D341Med (cell line): Measurements from ENCODE around the gene WDR33.
"Not testable (repeated sequence)": the region's sequence is repeated elsewhere in the genome, so short reads cannot be mapped to it uniquely, and the experiment has no call there.

Source experiments
- DNase-seq: peaks from one replicate; pipeline ENCODE4 v3.0.0; 2012; ENCODE audit warnings: low spot score

WDR33 gene

GRCh38 chr2:127762846-127763245 lies 48.1 kb downstream of the WDR33 start:
- DNase-seq: no peak

- DNase-seq: no peak
Observed at GRCh38 chr2:127762441-127762840, 48.5 kb downstream of the WDR33 start.

GRCh38 chr2:127759931-127760330 lies 51.0 kb downstream of the WDR33 start:
- no peak for DNase-seq

- no peak for DNase-seq
Observed at GRCh38 chr2:127754186-127754585, 56.8 kb downstream of the WDR33 start.

GRCh38 chr2:127753374-127753773 lies 57.6 kb downstream of the WDR33 start:
- no peak for DNase-seq

- not testable (repeated sequence) for DNase-seq
Observed at GRCh38 chr2:127749537-127749936, 61.4 kb downstream of the WDR33 start.

- DNase-seq: no peak
Observed at GRCh38 chr2:127747621-127748020, 63.4 kb downstream of the WDR33 start.

- no peak for DNase-seq
Observed at GRCh38 chr2:127743477-127744026, 67.4 kb downstream of the WDR33 start.

GRCh38 chr2:127740665-127741288 lies 70.2 kb downstream of the WDR33 start:
- DNase-seq: no peak

GRCh38 chr2:127739800-127740199 lies 71.2 kb downstream of the WDR33 start:
- DNase-seq: no peak

GRCh38 chr2:127737892-127738291 lies 73.1 kb downstream of the WDR33 start:
- no peak for DNase-seq

GRCh38 chr2:127735537-127736399 lies 75.2 kb downstream of the WDR33 start:
- no peak for DNase-seq

GRCh38 chr2:127735044-127735443 lies 75.9 kb downstream of the WDR33 start:
- DNase-seq: no peak

GRCh38 chr2:127733816-127734537 lies 77.0 kb downstream of the WDR33 start:
- no peak for DNase-seq

GRCh38 chr2:127733113-127733815 lies 77.7 kb downstream of the WDR33 start:
- no peak for DNase-seq

GRCh38 chr2:127726158-127726880 lies 84.7 kb downstream of the WDR33 start:
- DNase-seq: no peak

GRCh38 chr2:127722807-127723206 lies 88.2 kb downstream of the WDR33 start:
- DNase-seq: no peak

GRCh38 chr2:127721978-127722355 lies 89.0 kb downstream of the WDR33 start:
- no peak for DNase-seq

GRCh38 chr2:127721311-127721977 lies 89.5 kb downstream of the WDR33 start:
- no peak for DNase-seq

GRCh38 chr2:127719301-127720218 lies 91.4 kb downstream of the WDR33 start:
- DNase-seq: no peak
